ENCODE measurements around the gene AHCYL2. TPM values are rescaled to one million over a fixed set of nuclear protein-coding genes. Genes with fewer than 3 reads are reported as not detected.

AHCYL2 gene
- total RNA-seq, 1 experiment from 2014 or later: 17.0 TPM

- Histone ChIP-seq H3K9ac (ENCODE audit: low read length) (no peak overlapping the region), H4K20me1 (ENCODE audit: insufficient read depth) (no peaks in the 10 kb centered on the region), H3K27ac (ENCODE audit: low read depth, low read length) (no peak overlapping the region), H3K4me1 (ENCODE audit: control insufficient read depth in 1 of 2, insufficient read depth in 2 of 2, low read length in 2 of 2) (no peaks in the 10 kb centered on the region), H3K9me2 (ENCODE audit: insufficient read depth) (no peaks in the 10 kb centered on the region), H3K79me2 (ENCODE audit: insufficient read depth, low read length) (no peaks in the 10 kb centered on the region), H3K4me3 (replicated peaks in 1 of 2; ENCODE audit: low read depth in 1 of 2, low read length in 2 of 2) (no peak overlapping the region), H3K27me3 (ENCODE audit: insufficient read depth, low read length) (no peaks in the 10 kb centered on the region), H3K36me3 (ENCODE audit: control insufficient read depth in 1 of 2, insufficient read depth in 2 of 2, low read length in 2 of 2) (no peaks in the 10 kb centered on the region), H2AFZ (ENCODE audit: low read depth, low read length, poor library complexity, severe bottlenecking) (no peak overlapping the region), H3K9me3 (ENCODE audit: control insufficient read depth in 1 of 2, insufficient read depth in 1 of 2, low read depth in 1 of 2, low read length in 2 of 2) (no peaks in the 10 kb centered on the region), H3K4me2 (ENCODE audit: low read length) (no peak overlapping the region)
- CTCF ChIA-PET: interaction anchor here (0.5 to 1.8 kb wide), 28 partner anchors 9 to 487 kb away, joined by 3 to 20 read pairs (median 4); no protein-coding TSS in a partner anchor
- DNase-seq (ENCODE audit: low read depth, low spot score) (peak; percentile 37), ATAC-seq (peak; percentile 77)
- RAD21 ChIA-PET (ENCODE audit: low non-redundant PET in 1 of 2, low total read pairs in 2 of 2, uncharacterized antibody in 2 of 2, unreplicated experiment in 2 of 2): interaction anchor here in 1 of 2 experiments (0.9 kb wide), 2 partner anchors 300 to 482 kb away, joined by 3 read pairs; no protein-coding TSS in a partner anchor
- intact Hi-C loops (cut with micrococcal nuclease): loop anchor here (1.0 to 10.0 kb wide), 3 partner anchors 128 to 484 kb away; no protein-coding TSS in a partner anchor
- POLR2A ChIA-PET: no interaction called here
- TF ChIP-seq RAD21 (IDR thresholded peaks at IDR 0.05; ENCODE audit: low read depth) (peak; percentile 70), CTCF (IDR thresholded peaks at IDR 0.05 in 2 of 3, conservative IDR thresholded peaks at IDR 0.05 in 1 of 3; ENCODE audit: borderline replicate concordance in 1 of 3, insufficient read depth in 1 of 3, low read depth in 2 of 3, low read length in 2 of 3) (peak; percentile 65 to 75 (median 71)), EGR1 (IDR thresholded peaks at IDR 0.05; ENCODE audit: low read depth) (no peak), FOSL1 (IDR thresholded peaks at IDR 0.05; ENCODE audit: low read depth) (0 out of 2 replicates have a peak, but pooled peaks have one; percentile 12)
- BruUV-seq (replicated peaks): no TSS peak
Measured at GRCh38 chr7:129343099-129343700, 118.4 kb downstream of the AHCYL2 start.

GRCh38 chr7:129347330-129347729, 122.5 kb downstream of the AHCYL2 start:
- no peak overlapping the region for H3K4me2 ChIP-seq (ENCODE audit: low read length)
- H3K27ac ChIP-seq (ENCODE audit: low read depth, low read length): no peak overlapping the region
- DNase-seq (ENCODE audit: low read depth, low spot score): no peak
- H3K9me3 ChIP-seq (ENCODE audit: control insufficient read depth in 1 of 2, insufficient read depth in 1 of 2, low read depth in 1 of 2, low read length in 2 of 2): no peaks in the 10 kb centered on the region
- no peak overlapping the region for H3K9ac ChIP-seq (ENCODE audit: low read length)
- POLR2A ChIA-PET: no interaction called here
- RAD21 ChIA-PET (ENCODE audit: low non-redundant PET in 1 of 2, low total read pairs in 2 of 2, uncharacterized antibody in 2 of 2, unreplicated experiment in 2 of 2): no interaction called here
- no TSS peak for BruUV-seq (replicated peaks)
- H4K20me1 ChIP-seq (ENCODE audit: insufficient read depth): no peaks in the 10 kb centered on the region
- H3K79me2 ChIP-seq (ENCODE audit: insufficient read depth, low read length): no peaks in the 10 kb centered on the region
- CTCF ChIA-PET: interaction anchor here (1.0 to 1.2 kb wide), 2 partner anchors 20 to 29 kb away, joined by 3 read pairs; no protein-coding TSS in a partner anchor
- H3K4me3 ChIP-seq (replicated peaks in 1 of 2; ENCODE audit: low read depth in 1 of 2, low read length in 2 of 2): no peak overlapping the region
- no peaks in the 10 kb centered on the region for H3K36me3 ChIP-seq (ENCODE audit: control insufficient read depth in 1 of 2, insufficient read depth in 2 of 2, low read length in 2 of 2)
- H2AFZ ChIP-seq (ENCODE audit: low read depth, low read length, poor library complexity, severe bottlenecking): no peak overlapping the region
- H3K27me3 ChIP-seq (ENCODE audit: insufficient read depth, low read length): no peaks in the 10 kb centered on the region
- no peak for ATAC-seq
- no peaks in the 10 kb centered on the region for H3K4me1 ChIP-seq (ENCODE audit: control insufficient read depth in 1 of 2, insufficient read depth in 2 of 2, low read length in 2 of 2)
- no peaks in the 10 kb centered on the region for H3K9me2 ChIP-seq (ENCODE audit: insufficient read depth)
- intact Hi-C loops (cut with micrococcal nuclease): loop anchor here (10.0 kb wide), 1 partner anchor 133 kb away; no protein-coding TSS in a partner anchor
- no peak for TF ChIP-seq JUND (IDR thresholded peaks at IDR 0.05)
- no peak for TF ChIP-seq YY1 (IDR thresholded peaks at IDR 0.05; ENCODE audit: extremely low read depth, insufficient replicate concordance, low read depth, low read length)
- TF ChIP-seq ZBTB33 (IDR thresholded peaks at IDR 0.05; ENCODE audit: extremely low read depth, insufficient replicate concordance, low read length): no peak
- no peak for TF ChIP-seq SRF (IDR thresholded peaks at IDR 0.05; ENCODE audit: low read depth)
- no peak for TF ChIP-seq ZNF274 (IDR thresholded peaks at IDR 0.05; ENCODE audit: low read depth, low read length)
- no peak for TF ChIP-seq EGR1 (IDR thresholded peaks at IDR 0.05; ENCODE audit: low read depth)
- TF ChIP-seq TCF7L2 (IDR thresholded peaks at IDR 0.05; ENCODE audit: borderline replicate concordance, extremely low read depth, insufficient read depth, insufficient read length): no peak
- no peak for TF ChIP-seq CTCF (IDR thresholded peaks at IDR 0.05 in 2 of 3, conservative IDR thresholded peaks at IDR 0.05 in 1 of 3; ENCODE audit: borderline replicate concordance in 1 of 3, insufficient read depth in 1 of 3, low read depth in 2 of 3, low read length in 2 of 3)
- TF ChIP-seq POLR2A (IDR thresholded peaks at IDR 0.05; ENCODE audit: borderline replicate concordance, extremely low read depth, insufficient read depth, insufficient read length): no peak

Measured in HCT116 (cell line).